Mucosa of rectum (tissue), 2 donors: ENCODE data around the gene ERBIN.
"Not testable (repeated sequence)": the region's sequence is repeated elsewhere in the genome, so short reads cannot be mapped to it uniquely, and the experiment has no call there.

Source experiments
- H3K27ac ChIP-seq, 2 donors: one replicate each; pipeline ENCODE4 v1.7.0; 2013; ENCODE audit warnings: inconsistent platforms in 2 of 2, low read depth in 2 of 2, low read length in 2 of 2
- H3K27me3 ChIP-seq, 2 donors: one replicate each; pipeline ENCODE4 v1.7.0; 2013; ENCODE audit warnings: low read length in 2 of 2; ENCODE audit not compliant: control insufficient read depth in 2 of 2, insufficient read depth in 2 of 2
- H3K36me3 ChIP-seq, 2 donors: one replicate each; pipeline ENCODE4 v1.7.0; 2013; ENCODE audit warnings: low read length in 2 of 2; ENCODE audit not compliant: control insufficient read depth in 2 of 2, insufficient read depth in 2 of 2
- H3K4me1 ChIP-seq, 2 donors: one replicate each; pipeline ENCODE4 v1.7.0; 2013; ENCODE audit warnings: low read length in 2 of 2, mild to moderate bottlenecking in 1 of 2; ENCODE audit not compliant: control insufficient read depth in 2 of 2, insufficient read depth in 2 of 2
- H3K4me3 ChIP-seq, 2 donors: one replicate each; pipeline ENCODE4 v1.7.0; 2013; ENCODE audit warnings: low read length in 2 of 2
- H3K9ac ChIP-seq, 2 donors: one replicate each; pipeline ENCODE4 v1.7.0; 2013; ENCODE audit warnings: low read length in 2 of 2, low read depth in 1 of 2, mild to moderate bottlenecking in 1 of 2
- H3K9me3 ChIP-seq, 2 donors: one replicate each; pipeline ENCODE4 v1.7.0; 2013; ENCODE audit warnings: low read length in 2 of 2; ENCODE audit not compliant: control insufficient read depth in 2 of 2
- donor health status: healthy.
- donor health status: Normal muscosa, but diverticular disease.

ERBIN gene

DNA sequence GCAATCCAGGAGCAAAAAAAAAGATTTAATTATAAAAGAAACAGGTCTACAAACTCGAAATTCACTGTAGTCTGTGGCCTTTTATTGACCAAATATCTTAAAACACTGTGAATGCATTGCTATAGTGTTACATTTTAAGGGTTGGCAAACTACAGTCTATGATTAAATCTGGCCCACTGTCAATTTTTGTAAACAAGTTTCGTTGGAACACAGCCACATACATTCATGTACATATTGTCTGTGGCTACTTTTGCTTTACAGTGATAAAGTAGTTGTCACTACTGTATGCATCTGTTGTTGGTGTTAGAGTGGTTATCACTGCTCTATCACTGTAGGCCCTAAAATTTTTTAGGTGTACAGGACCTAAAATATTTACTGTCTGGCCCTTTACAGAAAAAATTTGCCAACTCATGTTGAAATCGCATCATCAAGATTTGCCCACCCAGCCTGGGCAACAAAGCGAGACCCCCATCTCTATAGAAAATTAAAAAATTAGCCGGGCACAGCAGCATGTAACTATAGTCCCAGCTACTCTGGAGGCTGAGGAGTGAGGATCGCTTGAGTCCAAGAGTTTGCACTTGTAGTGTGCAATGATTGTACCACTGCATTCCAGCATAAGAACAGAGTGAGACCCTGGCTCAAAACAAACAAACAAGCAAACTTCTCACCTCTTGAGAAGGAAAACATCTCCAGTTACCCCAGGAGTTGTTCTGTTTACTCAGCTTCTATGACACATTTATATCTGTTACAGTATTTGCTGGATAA lies 89.0 kb downstream of the ERBIN start:
- Histone ChIP-seq H3K27me3 (no peaks in the 10 kb centered on the region), H3K27ac (no peak overlapping the region), H3K9ac (no peak overlapping the region), H3K4me3 (no peak overlapping the region), H3K36me3 (peaks cover 10 to 18% of the 10 kb centered on the region in 2 donors), H3K9me3 (no peaks in the 10 kb centered on the region), H3K4me1 (no peaks in the 10 kb centered on the region)

DNA sequence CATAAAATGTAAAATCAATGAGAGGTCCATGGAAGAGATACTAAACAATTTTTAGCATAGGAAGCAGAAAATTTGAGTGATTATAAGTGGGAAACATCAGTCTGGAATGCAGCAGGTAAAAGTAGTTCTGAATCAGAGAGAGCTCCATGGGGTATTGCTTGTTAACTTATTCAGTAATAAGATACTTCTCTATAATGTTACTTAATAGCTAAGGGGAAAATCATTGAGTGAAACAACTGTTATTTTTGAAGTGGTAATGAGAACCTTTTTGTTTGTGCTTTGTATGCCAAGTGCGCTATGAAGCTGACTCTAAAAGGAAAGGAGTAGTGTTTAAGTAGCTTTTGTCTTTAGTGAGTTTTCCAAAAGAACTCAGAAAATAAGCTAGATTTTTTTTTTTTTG lies 95.2 kb downstream of the ERBIN start:
- H3K27ac ChIP-seq = no peak overlapping the region
- H3K4me1 ChIP-seq = no peaks in the 10 kb centered on the region
- no peaks in the 10 kb centered on the region for H3K27me3 ChIP-seq
- peaks cover 15% of the 10 kb centered on the region in 2 donors for H3K36me3 ChIP-seq
- no peak overlapping the region for H3K9ac ChIP-seq
- H3K9me3 ChIP-seq = no peaks in the 10 kb centered on the region
- no peak overlapping the region for H3K4me3 ChIP-seq

DNA sequence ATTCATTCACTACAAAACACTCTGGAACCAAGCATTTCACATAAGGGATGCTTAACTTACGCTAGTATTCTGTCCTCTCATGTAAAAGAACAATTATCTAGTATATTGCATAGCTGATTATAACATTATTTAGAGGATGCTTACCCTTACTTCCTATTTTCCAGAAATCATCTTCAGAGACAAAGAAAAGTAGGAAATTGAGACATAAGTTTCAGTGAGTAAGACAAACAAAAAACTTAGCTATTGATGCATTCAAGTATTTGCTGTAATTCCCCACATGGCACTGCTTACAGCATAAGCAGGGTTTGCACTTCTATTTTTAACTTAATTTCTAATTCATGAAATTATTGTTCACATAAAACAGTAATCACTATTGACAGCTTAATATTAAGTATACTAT lies 112.9 kb downstream of the ERBIN start:
- H3K9me3 ChIP-seq = no peaks in the 10 kb centered on the region
- H3K36me3 ChIP-seq = peaks cover 29 to 41% of the 10 kb centered on the region in 2 donors
- H3K27ac ChIP-seq = no peak overlapping the region
- no peaks in the 10 kb centered on the region for H3K27me3 ChIP-seq
- H3K4me3 ChIP-seq = no peak overlapping the region
- H3K9ac ChIP-seq = no peak overlapping the region
- H3K4me1 ChIP-seq = no peaks in the 10 kb centered on the region

DNA sequence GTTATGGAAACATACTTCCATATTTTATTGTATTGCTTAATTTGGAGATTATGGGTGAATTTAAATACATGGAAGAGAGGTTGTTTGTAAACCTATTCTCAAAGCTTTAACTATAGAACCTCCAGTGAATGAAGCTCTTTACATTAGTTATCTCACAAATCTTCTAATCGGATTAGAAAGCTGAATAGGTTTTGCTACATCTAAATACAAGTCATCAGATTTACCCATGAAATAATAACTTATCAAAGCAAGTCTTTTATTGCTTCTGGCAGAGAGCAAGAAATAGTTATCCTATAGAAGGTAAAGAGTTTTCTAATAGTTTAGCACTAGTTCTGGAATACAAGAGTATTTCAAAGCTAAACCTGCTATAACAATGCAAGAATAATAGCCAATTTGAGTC lies 113.3 kb downstream of the ERBIN start:
- Histone ChIP-seq H3K9ac (no peak overlapping the region), H3K27ac (no peak overlapping the region), H3K27me3 (no peaks in the 10 kb centered on the region), H3K4me1 (no peaks in the 10 kb centered on the region), H3K36me3 (peaks cover 28 to 44% of the 10 kb centered on the region in 2 donors), H3K9me3 (no peaks in the 10 kb centered on the region), H3K4me3 (no peak overlapping the region)

DNA sequence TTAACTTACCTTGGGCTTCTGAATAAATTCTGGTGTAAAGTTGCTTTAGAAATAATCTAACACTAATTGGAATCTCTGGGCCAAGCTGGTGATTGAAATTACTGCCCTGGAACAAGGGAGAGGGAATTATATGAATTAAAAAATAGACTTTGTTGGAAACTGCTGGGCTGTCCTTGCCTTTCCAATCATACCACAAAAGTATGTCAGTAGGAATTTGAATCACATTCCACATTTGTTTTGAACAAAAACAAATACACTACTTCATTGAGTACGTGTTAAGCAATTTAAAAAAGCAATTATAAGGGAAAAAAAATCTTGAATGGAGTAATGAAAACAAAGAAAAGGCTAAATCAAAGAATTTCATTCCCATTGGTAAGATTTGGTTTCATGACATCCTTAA lies 115.3 kb downstream of the ERBIN start:
- H3K27me3 ChIP-seq = no peaks in the 10 kb centered on the region
- H3K27ac ChIP-seq = no peak overlapping the region
- no peaks in the 10 kb centered on the region for H3K9me3 ChIP-seq
- H3K36me3 ChIP-seq = peaks cover 24 to 43% of the 10 kb centered on the region in 2 donors
- H3K4me3 ChIP-seq = no peak overlapping the region
- H3K9ac ChIP-seq = no peak overlapping the region
- no peaks in the 10 kb centered on the region for H3K4me1 ChIP-seq

DNA sequence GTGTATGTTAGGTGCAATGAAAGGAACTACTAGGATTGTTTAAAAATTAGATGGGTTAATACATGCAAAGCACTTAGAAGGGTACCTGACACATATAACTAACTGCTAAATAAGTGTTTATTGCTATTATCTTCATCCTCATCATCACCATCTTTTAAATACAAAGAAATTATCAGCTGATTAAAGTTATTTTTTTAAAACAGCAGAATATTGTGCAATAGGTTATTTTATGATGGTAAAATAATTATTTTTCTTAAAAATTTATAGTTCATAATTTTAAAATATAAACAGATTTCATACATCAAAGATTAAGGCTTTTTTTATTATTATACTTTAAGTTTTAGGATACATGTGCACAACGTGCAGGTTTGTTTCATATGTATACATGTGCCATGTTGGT lies 130.9 kb downstream of the ERBIN start:
- Histone ChIP-seq H3K27me3 (no peaks in the 10 kb centered on the region), H3K4me3 (no peak overlapping the region), H3K9me3 (no peaks in the 10 kb centered on the region), H3K36me3 (peaks cover 15 to 16% of the 10 kb centered on the region in 2 donors), H3K4me1 (no peaks in the 10 kb centered on the region), H3K9ac (no peak overlapping the region), H3K27ac (no peak overlapping the region)

DNA sequence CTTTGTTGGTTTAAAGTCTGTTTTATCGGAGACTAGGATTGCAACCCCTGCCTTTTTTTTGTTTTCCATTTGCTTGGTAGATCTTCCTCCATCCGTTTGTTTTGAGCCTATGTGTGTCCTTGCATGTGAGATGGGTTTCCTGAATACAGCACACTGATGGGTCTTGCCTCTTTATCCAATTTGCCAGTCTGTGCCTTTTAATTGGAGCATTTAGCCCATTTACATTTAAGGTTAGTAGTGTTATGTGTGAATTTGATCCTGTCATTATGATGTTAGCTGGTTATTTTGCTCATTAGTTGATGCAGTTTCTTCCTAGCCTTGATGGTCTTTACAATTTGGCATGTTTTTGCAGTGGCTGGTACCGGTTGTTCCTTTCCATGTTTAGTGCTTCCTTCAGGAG lies 134.9 kb downstream of the ERBIN start:
- not testable (repeated sequence) for H3K27me3 ChIP-seq, H3K36me3 ChIP-seq, H3K9ac ChIP-seq, H3K27ac ChIP-seq, H3K4me3 ChIP-seq, H3K4me1 ChIP-seq, H3K9me3 ChIP-seq

DNA sequence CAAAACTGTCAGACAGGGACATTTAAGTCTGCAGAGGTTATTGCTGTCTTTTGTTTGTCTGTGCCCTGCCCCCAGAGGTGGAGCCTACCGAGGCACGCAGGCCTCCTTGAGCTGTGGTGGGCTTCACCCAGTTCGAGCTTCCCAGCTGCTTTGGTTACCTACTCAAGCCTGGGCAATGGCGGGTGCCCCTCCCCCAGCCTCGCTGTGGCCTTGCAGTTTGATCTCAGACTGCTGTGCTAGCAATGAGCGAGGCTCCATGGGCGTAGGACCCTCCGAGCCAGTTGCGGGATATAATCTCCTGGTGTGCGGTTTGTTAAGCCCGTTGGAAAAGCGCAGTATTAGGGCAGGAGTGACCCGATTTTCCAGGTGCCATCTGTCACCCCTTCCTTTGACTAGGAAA lies 136.7 kb downstream of the ERBIN start:
- H3K36me3 ChIP-seq, H3K4me1 ChIP-seq, H3K4me3 ChIP-seq, H3K27me3 ChIP-seq, H3K9ac ChIP-seq, H3K9me3 ChIP-seq, H3K27ac ChIP-seq: not testable (repeated sequence)

DNA sequence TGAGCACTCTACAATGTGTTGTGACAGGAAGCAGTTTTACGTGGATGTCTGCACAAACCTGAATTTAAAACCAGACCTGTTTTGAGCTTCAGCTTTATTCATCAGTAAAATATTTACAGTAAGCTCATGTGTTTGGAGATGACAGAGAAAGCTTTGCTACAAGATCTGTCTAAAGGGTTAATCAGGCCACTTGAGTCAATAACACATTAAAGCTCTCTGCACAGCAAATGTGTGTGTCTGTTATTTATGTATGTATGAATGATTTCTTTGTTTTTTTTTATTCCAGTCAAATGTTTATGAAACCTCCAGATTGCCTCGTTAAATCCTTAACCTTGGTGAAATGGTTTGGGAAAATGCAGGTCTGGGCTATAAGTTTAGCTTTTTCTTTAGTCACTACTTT lies 140.5 kb downstream of the ERBIN start:
- no peak overlapping the region for H3K27ac ChIP-seq
- H3K9ac ChIP-seq = no peak overlapping the region
- H3K36me3 ChIP-seq = peaks cover 4 to 5% of the 10 kb centered on the region in 2 donors
- H3K9me3 ChIP-seq = no peaks in the 10 kb centered on the region
- H3K4me1 ChIP-seq = no peaks in the 10 kb centered on the region
- no peaks in the 10 kb centered on the region for H3K27me3 ChIP-seq
- no peak overlapping the region for H3K4me3 ChIP-seq

DNA sequence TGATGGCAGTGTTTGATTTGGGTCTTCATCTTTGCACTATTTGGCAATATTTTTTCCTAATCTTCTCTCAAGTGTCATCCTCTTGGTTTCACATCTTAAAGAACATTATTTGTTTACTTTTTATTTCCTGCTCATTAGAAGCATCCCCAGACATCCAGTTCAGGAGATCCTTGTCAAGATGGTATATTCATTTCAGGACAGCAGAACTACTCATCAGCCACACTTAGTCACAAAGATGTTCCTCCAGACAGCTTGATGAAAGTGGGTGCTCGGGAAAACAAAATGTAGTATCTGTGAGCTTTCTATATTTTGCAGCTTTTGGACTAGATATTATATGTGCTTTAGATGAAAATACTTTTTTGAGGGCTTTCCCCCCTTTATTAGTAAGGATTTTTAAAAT lies 145.7 kb downstream of the ERBIN start:
- no peak overlapping the region for H3K4me3 ChIP-seq
- H3K4me1 ChIP-seq = no peaks in the 10 kb centered on the region
- no peaks in the 10 kb centered on the region for H3K27me3 ChIP-seq
- no peaks in the 10 kb centered on the region for H3K9me3 ChIP-seq
- no peak overlapping the region for H3K9ac ChIP-seq
- no peak overlapping the region for H3K27ac ChIP-seq
- peaks cover 4 to 5% of the 10 kb centered on the region in 2 donors for H3K36me3 ChIP-seq
